Measurements from ENCODE around the gene FIS1.
A peak's percentile ranks its signal among the peaks of the same experiment; 100 is the strongest.
"Not testable (repeated sequence)": the region's sequence is repeated elsewhere in the genome, so short reads cannot be mapped to it uniquely, and the experiment has no call there.

FIS1 gene

GRCh38 chr7:101244375-101245146, at the start of gene FIS1:
Gene FIS1 (minus strand): TSS chr7:101245081. CDS start chr7:101245004, 77 bp downstream.
- DNase-seq = peak; percentile 96

- DNase-seq = no peak
Measured at GRCh38 chr7:101294039-101294831, 49.4 kb upstream of the FIS1 start.

GRCh38 chr7:101293069-101294021, 48.5 kb upstream of the FIS1 start:
- DNase-seq = not testable (repeated sequence)

- DNase-seq = not testable (repeated sequence)
Measured at GRCh38 chr7:101292566-101292965, 47.7 kb upstream of the FIS1 start.

- peak; percentile 74 for DNase-seq
Measured at GRCh38 chr7:101290186-101291037, 45.5 kb upstream of the FIS1 start.

GRCh38 chr7:101289687-101290086, 44.8 kb upstream of the FIS1 start:
- DNase-seq = not testable (repeated sequence)

GRCh38 chr7:101288439-101288838, 43.6 kb upstream of the FIS1 start:
- DNase-seq = no peak

- DNase-seq = no peak
Measured at GRCh38 chr7:101287032-101287431, 42.2 kb upstream of the FIS1 start.

GRCh38 chr7:101285880-101286279, 41.0 kb upstream of the FIS1 start:
- not testable (repeated sequence) for DNase-seq

GRCh38 chr7:101285171-101285570, 40.3 kb upstream of the FIS1 start:
- DNase-seq = no peak

- not testable (repeated sequence) for DNase-seq
Measured at GRCh38 chr7:101280912-101281311, 36.0 kb upstream of the FIS1 start.

- no peak for DNase-seq
Measured at GRCh38 chr7:101278461-101279292, 33.8 kb upstream of the FIS1 start.

GRCh38 chr7:101277155-101277554, 32.3 kb upstream of the FIS1 start:
- DNase-seq = no peak

GRCh38 chr7:101273206-101273605, 28.3 kb upstream of the FIS1 start:
- DNase-seq = no peak

- DNase-seq = no peak
Measured at GRCh38 chr7:101271021-101271420, 26.1 kb upstream of the FIS1 start.

GRCh38 chr7:101269664-101270063, 24.8 kb upstream of the FIS1 start:
- no peak for DNase-seq

GRCh38 chr7:101265622-101266516, 21.0 kb upstream of the FIS1 start:
- DNase-seq = no peak

- not testable (repeated sequence) for DNase-seq
Measured at GRCh38 chr7:101264102-101264706, 19.3 kb upstream of the FIS1 start.

GRCh38 chr7:101258243-101258731, 13.4 kb upstream of the FIS1 start:
- no peak for DNase-seq
